Measurements from ENCODE around the gene ZCCHC3.

The ZCCHC3 gene

DNA sequence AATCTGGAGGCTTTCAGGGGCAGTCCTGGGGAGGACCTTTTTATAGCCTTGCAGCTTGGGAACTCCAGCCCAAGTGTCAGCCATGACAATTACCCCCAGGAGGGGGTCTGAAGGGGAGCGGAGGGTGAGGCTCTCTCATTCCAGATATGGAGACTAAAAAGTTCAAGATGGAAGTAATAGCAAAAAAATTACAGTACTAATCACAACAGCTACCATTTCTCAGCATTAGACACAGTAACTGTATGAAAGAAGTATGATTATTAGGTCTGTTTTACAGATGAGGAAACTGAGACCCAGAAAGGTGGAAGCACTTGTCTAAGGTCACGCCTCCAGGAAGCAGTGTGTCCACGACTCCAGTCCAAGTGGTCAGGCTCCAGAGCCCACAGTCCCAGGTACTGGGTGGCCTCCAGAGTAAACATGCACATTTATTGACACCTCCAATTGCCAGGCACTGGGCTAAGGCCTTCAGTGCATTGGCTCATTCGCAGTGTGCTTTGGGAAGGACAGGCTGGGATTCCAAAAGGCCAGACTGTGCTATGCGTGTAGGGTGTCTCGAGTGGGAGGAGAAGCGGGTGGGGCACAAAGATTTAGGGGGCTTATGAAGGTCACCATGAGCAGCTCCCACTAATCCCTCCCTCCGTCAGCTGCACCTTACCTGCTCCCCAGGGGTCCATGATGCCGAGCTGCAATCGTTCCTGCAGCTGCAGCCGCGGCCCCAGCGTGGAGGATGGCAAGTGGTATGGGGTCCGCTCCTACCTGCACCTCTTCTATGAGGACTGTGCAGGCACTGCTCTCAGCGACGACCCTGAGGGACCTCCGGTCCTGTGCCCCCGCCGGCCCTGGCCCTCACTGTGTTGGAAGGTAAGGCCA is 51.8 kb downstream of the ZCCHC3 start:
- H3K27me3 ChIP-seq (ENCODE audit: insufficient read depth, low read length): no peaks in the 10 kb centered on the region
- H3K36me3 ChIP-seq (ENCODE audit: insufficient read depth, low read depth, low read length): no peaks in the 10 kb centered on the region
- no peak overlapping the region; the same call in 1 of the 2 replicates for H3K4me3 ChIP-seq (ENCODE audit: low read length)
- H3K27ac ChIP-seq (ENCODE audit: low read length): no peak overlapping the region
- no peaks in the 10 kb centered on the region for H3K9me3 ChIP-seq (ENCODE audit: insufficient read depth, low read depth, low read length)
- H3K9ac ChIP-seq (ENCODE audit: low read depth, low read length): no peak overlapping the region
- H3K4me1 ChIP-seq (ENCODE audit: insufficient read depth, low read length): peaks cover 14% of the 10 kb centered on the region; the same call in 1 of the 2 replicates

Data from iPS-20b (cell line).